Measurements from ENCODE around the gene DPP7. TPM values are rescaled to one million over a fixed set of nuclear protein-coding genes. Genes with fewer than 3 reads are reported as not detected.

The DPP7 gene
- total RNA-seq, 2 donors from 2014 or later = 147 to 235 TPM

DNA sequence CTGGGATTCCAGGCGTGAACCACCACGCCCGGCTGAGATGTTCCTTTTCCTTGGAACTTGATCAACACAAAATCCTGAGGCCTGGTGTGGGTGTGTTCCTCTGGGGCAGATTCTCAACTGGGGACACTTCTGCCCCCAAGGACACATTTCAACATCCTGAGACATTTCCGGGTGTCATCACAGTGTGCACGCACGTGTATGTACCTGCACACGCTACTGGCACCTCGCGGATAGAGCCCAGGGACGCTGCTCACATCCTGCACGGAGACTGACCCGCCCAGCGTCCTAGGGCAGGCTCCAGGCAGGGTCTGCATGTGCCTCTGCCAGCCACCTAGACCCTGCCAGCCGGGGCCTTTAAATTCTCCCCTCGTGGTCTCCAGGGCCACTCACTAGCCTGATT lies 52.1 kb downstream of the DPP7 start:
- no peak for DNase-seq (ENCODE audit: low spot score)
- WGBS = 87% methylated on average over 15 of the region's 15 CpGs
- no peak for TF ChIP-seq CTCF (IDR thresholded peaks at IDR 0.05)
- no peak for TF ChIP-seq POLR2A (IDR thresholded peaks at IDR 0.05)
- no peak for TF ChIP-seq POLR2AphosphoS5 (IDR thresholded peaks at IDR 0.05)
- H3K9me3 ChIP-seq = no peaks in the 10 kb centered on the region
- no peak overlapping the region for H3K4me3 ChIP-seq
- intact Hi-C loops (cut with DNase I) = loop anchor here (10.0 kb wide), 1 partner anchor 278 kb away; no protein-coding TSS in a partner anchor
- no peaks in the 10 kb centered on the region for H3K36me3 ChIP-seq
- no peak overlapping the region for H3K27ac ChIP-seq
- peaks cover 5% of the 10 kb centered on the region for H3K4me1 ChIP-seq (replicated peaks)
- H3K27me3 ChIP-seq (replicated peaks; ENCODE audit: insufficient read depth) = no peaks in the 10 kb centered on the region

Small RNA genes lying within 50 kb of the gene (small RNA-seq; reads per million reads assigned to genes)
- 0 reads per million in 2 donors for gene RF00153

Other genes with a start within 250 kb of the DPP7 start
- gene EDF1, start 248.4 kb downstream of the DPP7 start, total RNA-seq = 100 to 1,000 TPM; 399 to 528 TPM
- gene TRAF2, start 228.2 kb downstream of the DPP7 start, total RNA-seq = 10 to 100 TPM; 23.6 to 24.2 TPM
- gene FBXW5, start 170.0 kb downstream of the DPP7 start, total RNA-seq = 100 to 1,000 TPM; 199 to 304 TPM
- not detected for gene C8G, start 169.5 kb downstream of the DPP7 start, total RNA-seq
- gene LCN12, start 162.5 kb downstream of the DPP7 start, total RNA-seq = 10 to 100 TPM in 1 of 2 donors, 1 to 10 TPM in 1; 4.1 to 13.7 TPM
- gene PTGDS, start 137.2 kb downstream of the DPP7 start, total RNA-seq = 1,000 to 10,000 TPM in 1 of 2 donors, 10 to 100 TPM in 1; 59.4 to 5,242 TPM
- 10 to 100 TPM in 1 of 2 donors, under 1 TPM in 1; 0.41 to 22.5 TPM for gene LCNL1, start 131.7 kb downstream of the DPP7 start, total RNA-seq
- gene PAXX, start 122.3 kb downstream of the DPP7 start, total RNA-seq = 10 to 100 TPM; 61.6 to 71.8 TPM
- 1 to 10 TPM; 4.2 to 6.7 TPM for gene CLIC3, start 118.2 kb downstream of the DPP7 start, total RNA-seq
- 10 to 100 TPM; 27.4 to 79.1 TPM for gene ABCA2, start 86.5 kb downstream of the DPP7 start, total RNA-seq
- gene FUT7, start 82.6 kb downstream of the DPP7 start, total RNA-seq = under 1 TPM in 1 of 2 donors, not detected in 1; 0.57 TPM
- 100 to 1,000 TPM; 384 to 427 TPM for gene NPDC1, start 68.6 kb downstream of the DPP7 start, total RNA-seq
- gene ENTPD2, start 60.7 kb downstream of the DPP7 start, total RNA-seq = 10 to 100 TPM in 1 of 2 donors, 1 to 10 TPM in 1; 9.8 to 10.9 TPM
- 10 to 100 TPM in 1 of 2 donors, 1 to 10 TPM in 1; 7.2 to 17.2 TPM for gene SAPCD2, start 44.2 kb downstream of the DPP7 start, total RNA-seq
- 10 to 100 TPM in 1 of 2 donors, 1 to 10 TPM in 1; 8.2 to 19.9 TPM for gene UAP1L1, start 37.2 kb downstream of the DPP7 start, total RNA-seq
- 100 to 1,000 TPM in 1 of 2 donors, 10 to 100 TPM in 1; 67.4 to 107 TPM for gene MAN1B1, start 27.7 kb downstream of the DPP7 start, total RNA-seq
- 1 to 10 TPM in 1 of 2 donors, under 1 TPM in 1; 0.59 to 1.8 TPM for gene GRIN1, start 24.4 kb upstream of the DPP7 start, total RNA-seq
- gene LRRC26, start 55.3 kb upstream of the DPP7 start, total RNA-seq = 100 to 1,000 TPM; 183 to 582 TPM
- 1 to 10 TPM in 1 of 2 donors, not detected in 1; 3.1 TPM for gene TMEM210, start 57.3 kb upstream of the DPP7 start, total RNA-seq
- 10 to 100 TPM; 32.5 to 64.5 TPM for gene ANAPC2, start 73.8 kb upstream of the DPP7 start, total RNA-seq
- 100 to 1,000 TPM; 114 to 124 TPM for gene SSNA1, start 73.9 kb upstream of the DPP7 start, total RNA-seq
- 10 to 100 TPM; 26.1 to 30.4 TPM for gene TPRN, start 86.0 kb upstream of the DPP7 start, total RNA-seq
- gene TMEM203, start 90.9 kb upstream of the DPP7 start, total RNA-seq = 10 to 100 TPM; 35.3 to 47.8 TPM
- gene NDOR1, start 91.0 kb upstream of the DPP7 start, total RNA-seq = 10 to 100 TPM; 18.5 to 31.9 TPM
- gene RNF208, start 107.5 kb upstream of the DPP7 start, total RNA-seq = 1 to 10 TPM; 3.8 to 6.2 TPM
- gene CYSRT1, start 110.4 kb upstream of the DPP7 start, total RNA-seq = 1 to 10 TPM; 2.7 to 4.9 TPM
- not detected for gene RNF224, start 112.8 kb upstream of the DPP7 start, total RNA-seq
- gene SLC34A3, start 116.2 kb upstream of the DPP7 start, total RNA-seq = under 1 TPM in 1 of 2 donors, not detected in 1; 0.57 TPM
- gene TUBB4B, start 126.6 kb upstream of the DPP7 start, total RNA-seq = 100 to 1,000 TPM; 279 to 484 TPM
- gene STPG3, start 136.6 kb upstream of the DPP7 start, total RNA-seq = 1 to 10 TPM in 1 of 2 donors, not detected in 1; 4.2 TPM
- 10 to 100 TPM; 44.9 to 82.1 TPM for gene NELFB, start 140.6 kb upstream of the DPP7 start, total RNA-seq
- 1 to 10 TPM; 1.6 to 7.3 TPM for gene TOR4A, start 163.0 kb upstream of the DPP7 start, total RNA-seq
- 10 to 100 TPM; 22.4 to 24.3 TPM for gene NRARP, start 187.5 kb upstream of the DPP7 start, total RNA-seq